Muscle of arm (tissue), 12 donors: ENCODE data around the gene SENP7. TPM values are rescaled to one million over a fixed set of nuclear protein-coding genes. Genes with fewer than 3 reads are reported as not detected.
"Not testable (repeated sequence)": the region's sequence is repeated elsewhere in the genome, so short reads cannot be mapped to it uniquely, and the experiment has no call there.

Experiments used
- DNase-seq: peaks from one replicate; pipeline ENCODE4 v3.0.0-alpha.2; 2013
- polyA plus RNA-seq, 12 donors: library from polyadenylated mRNA; unstranded; fragments of 120-200 nt; gene quantifications; one replicate each; pipeline ENCODE4 v1.2.1, GENCODE V29; 2013; ENCODE audit not compliant: insufficient read length in 12 of 12

SENP7 gene
- polyA plus RNA-seq, 12 donors = 30.4 to 69.2 (median 46.7) TPM; not detected in 1

- DNase-seq = no peak
Measured at GRCh38 chr3:101529816-101530685, 17.0 kb upstream of the SENP7 start.

- DNase-seq = no peak
Measured at GRCh38 chr3:101527906-101528305, 14.9 kb upstream of the SENP7 start.

- DNase-seq = no peak
Measured at GRCh38 chr3:101527441-101527840, 14.4 kb upstream of the SENP7 start.

DNA sequence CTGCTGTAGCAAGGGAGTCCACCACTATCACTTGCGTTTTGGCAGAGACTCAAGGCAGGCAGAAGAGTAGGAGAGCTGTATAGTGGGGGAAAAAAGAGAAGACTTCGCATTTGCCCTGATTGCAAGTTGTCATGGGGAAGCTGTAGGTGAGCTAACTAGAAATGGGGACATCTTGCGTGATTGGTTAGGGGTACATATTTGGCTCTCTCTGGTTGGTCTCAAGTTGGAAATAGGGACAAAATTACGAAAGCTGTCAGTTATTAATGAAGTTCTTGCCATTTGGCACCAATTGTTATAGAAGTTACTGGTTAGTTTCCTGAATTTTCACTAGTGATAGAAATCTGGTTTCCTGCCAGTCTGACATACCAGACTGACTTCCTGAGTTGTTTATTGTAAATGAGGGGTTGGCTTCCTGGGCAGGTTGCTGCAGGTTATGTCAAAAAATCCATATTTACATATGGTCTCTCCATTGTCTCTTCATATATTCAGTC is 8.2 kb upstream of the SENP7 start:
- DNase-seq = no peak

DNA sequence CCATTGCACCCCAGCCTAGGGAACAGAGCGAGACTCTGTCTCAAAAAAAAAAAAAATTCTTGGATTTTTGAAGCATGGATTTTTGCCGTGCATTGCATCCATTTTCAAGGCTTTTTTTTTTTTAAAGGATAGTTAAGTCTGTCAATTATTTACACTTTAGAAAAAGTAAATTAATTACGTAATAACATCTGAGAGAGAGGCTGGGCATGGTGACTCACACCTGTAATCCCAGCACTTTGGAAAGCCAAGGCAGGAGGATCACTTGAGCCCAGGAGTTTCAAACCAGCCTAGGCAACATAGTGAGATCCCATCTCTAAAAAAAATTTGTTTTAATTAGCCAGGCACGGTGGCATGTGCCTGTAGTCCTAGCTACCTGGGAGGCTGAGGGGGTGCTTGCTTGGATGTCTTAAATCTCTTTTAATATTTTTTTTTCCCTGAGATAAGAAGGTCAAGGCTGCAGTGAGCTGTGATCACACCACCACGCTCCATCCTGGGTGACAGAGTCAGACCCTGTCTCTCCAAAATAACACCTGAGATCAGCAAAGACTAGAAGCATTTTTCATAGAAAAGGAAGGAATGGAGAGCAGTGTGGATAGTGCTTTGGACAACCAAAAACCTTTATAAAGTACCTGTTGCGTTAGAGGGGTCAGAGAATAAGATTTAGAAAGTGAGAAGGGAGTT is 6.8 kb upstream of the SENP7 start:
- no peak for DNase-seq

DNA sequence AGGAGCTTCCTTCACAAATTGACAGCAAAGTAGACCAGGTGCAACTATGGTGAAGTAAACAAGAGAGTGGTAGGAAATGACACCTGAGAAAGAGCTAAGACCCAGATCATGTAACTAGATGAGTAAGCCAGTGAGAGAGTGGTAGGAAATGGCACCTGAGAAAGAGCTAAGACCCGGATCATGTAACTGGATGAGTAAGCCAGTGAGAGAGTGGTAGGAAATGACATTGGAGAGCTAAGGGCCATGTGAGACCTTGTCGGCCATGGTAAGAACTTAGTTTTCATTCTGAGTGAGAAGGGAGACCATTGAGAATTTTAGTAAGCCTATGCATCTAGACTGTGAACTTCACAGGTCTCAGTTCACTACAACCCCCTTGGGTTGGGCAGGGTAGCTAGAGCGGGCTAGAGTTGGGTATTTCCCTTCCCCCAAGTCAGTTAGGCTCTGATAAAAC is 5.4 kb upstream of the SENP7 start:
- DNase-seq = no peak

GRCh38 chr3:101513419-101513986 is 491 bp upstream of the SENP7 start:
- DNase-seq = no peak

GRCh38 chr3:101512396-101512645 is 691 bp downstream of the SENP7 start:
- DNase-seq = no peak

DNA sequence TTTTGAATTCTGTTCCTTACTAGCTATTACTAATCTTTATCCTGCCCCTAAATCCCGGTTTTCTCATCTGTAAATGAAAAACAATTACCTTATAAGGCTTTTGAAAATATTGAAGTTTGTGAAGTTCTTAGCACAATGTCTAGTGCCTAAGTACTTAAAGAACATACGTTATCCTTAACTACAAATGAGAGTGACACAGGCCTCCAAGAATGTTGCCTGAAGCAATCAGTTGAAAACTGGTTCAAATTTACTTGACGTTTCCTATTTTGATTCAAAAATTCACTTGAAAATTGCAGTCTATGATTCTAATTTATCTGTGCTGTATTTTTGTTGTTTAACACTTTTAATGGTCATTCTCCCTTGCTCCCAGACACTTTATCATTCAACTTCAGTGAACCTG is 3.2 kb downstream of the SENP7 start:
- no peak for DNase-seq

DNA sequence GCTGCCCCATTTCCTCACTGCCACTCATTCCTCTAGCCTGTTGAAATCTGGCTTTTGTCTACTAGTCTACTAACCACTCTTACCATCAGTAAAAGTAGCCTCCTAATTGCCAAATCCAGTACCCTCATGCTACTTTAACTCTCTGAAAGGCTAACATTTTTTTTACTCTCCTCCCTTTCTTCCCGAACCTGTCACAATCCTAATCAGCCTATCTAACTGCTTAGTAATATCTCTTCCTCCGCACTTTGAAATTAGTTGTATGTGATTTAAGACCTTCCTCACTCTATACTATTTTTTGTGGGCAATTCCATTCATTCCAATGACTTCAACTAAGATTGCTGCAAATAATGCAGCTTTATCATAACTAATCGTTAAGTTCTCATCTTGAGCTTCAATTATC is 3.7 kb downstream of the SENP7 start:
- no peak for DNase-seq

- no peak for DNase-seq
Measured at GRCh38 chr3:101501783-101502182, 11.2 kb downstream of the SENP7 start.

GRCh38 chr3:101500208-101500607 is 12.8 kb downstream of the SENP7 start:
- DNase-seq = no peak

DNA sequence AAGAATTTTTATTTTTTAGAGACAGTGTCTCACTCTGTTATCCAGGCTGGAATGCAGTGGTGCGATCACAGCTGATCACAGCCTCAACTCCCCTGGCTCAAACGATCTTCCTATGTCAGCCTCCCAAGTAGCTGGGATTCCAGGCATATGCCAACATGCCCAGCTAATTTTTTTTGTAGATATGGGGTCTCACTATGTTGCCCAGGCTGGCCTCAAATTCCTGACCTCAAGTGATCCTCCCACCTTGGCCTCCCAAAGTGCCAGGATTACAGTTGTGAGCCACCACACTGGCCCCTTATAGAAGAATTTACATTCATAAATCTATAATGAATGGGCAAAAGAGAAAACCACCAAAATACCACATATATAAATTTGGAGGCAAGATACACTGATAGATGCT is 15.2 kb downstream of the SENP7 start:
- no peak for DNase-seq

- DNase-seq = no peak
Measured at GRCh38 chr3:101495552-101495951, 17.5 kb downstream of the SENP7 start.

DNA sequence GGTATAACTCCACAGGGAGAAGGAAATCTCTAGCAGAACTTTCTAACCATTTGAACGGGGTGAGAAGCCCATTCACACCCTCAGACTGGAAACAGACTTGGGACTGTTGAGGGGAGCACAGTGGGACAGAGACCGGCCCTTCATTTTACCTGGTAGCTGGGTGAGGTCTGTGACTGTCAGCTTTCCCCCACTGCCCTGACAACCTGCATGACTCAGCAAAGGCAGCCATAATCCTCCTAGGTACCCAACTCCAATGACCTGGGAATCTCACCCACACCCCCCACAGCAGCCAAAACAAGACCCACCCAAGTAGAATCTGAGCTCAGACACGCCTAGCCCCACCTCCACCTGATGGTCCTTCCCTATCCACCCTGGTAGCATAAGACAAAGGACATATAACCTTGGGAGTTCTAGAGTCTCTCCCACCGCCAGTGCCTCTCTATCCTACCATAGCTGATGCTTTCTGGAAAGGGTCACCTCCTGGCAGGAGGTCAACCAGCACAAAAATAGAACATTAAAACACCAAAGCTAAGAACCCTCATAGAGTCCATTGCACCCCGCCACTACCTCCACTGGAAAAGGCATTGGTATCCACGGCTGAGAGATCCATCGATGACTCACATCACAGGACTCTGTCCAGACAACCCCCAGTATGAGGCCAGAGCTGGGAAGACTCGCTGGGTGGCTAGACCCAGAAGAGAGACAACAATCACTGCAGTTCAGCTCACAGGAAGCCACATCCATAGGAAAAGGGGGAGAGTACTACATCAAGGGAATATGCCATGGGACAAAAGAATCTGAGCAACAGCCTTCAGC is 28.0 kb downstream of the SENP7 start:
- no peak for DNase-seq

GRCh38 chr3:101478980-101479379 is 34.0 kb downstream of the SENP7 start:
- DNase-seq = no peak

- DNase-seq = not testable (repeated sequence)
Measured at GRCh38 chr3:101474841-101475552, 38.0 kb downstream of the SENP7 start.

- DNase-seq = not testable (repeated sequence)
Measured at GRCh38 chr3:101468676-101469075, 44.3 kb downstream of the SENP7 start.

GRCh38 chr3:101467310-101467663 is 45.7 kb downstream of the SENP7 start:
- not testable (repeated sequence) for DNase-seq

DNA sequence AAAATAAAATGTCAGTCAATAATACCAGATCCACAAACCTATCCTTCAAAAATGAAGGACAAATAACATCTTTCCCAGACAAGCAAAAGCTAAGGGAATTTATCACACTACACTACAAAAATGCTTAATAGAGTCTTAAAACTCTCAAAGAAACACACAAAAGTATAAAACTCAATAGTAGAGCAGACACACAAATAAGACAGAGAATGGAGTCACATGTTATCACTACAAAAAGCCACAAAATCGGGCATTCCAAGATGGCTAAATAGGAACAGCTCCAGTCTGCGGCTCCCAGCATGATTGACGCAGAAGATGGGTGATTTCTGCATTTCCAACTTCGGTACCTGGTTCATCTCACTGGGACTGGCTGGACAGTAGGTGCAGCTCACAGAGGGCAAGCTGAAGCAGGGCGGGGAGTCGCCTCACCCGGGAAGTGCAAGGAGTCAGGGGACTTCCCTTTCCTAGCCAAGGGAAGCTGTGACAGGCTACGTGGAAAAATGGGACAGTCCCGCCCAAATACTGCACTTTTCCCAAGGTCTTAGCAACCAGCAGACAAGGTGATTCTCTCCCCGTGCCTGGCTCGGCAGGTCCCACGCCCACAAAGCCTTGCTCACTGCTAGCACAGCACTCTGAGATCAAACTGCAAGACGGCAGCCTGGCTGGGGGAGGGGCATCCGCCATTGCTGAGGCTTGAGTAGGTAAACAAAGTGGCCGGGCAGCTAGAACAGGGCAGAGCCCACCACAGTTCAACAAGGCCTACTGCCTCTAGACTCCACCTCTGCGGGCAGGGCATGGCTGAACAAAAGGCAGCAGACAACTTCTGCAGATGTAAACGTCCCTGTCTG is 46.3 kb downstream of the SENP7 start:
- no peak for DNase-seq

GRCh38 chr3:101464235-101464634 is 48.8 kb downstream of the SENP7 start:
- DNase-seq = no peak
